ENCODE measurements around the gene GXYLT2.
"Not testable (repeated sequence)": the region's sequence is repeated elsewhere in the genome, so short reads cannot be mapped to it uniquely, and the experiment has no call there.

GXYLT2 gene

DNA sequence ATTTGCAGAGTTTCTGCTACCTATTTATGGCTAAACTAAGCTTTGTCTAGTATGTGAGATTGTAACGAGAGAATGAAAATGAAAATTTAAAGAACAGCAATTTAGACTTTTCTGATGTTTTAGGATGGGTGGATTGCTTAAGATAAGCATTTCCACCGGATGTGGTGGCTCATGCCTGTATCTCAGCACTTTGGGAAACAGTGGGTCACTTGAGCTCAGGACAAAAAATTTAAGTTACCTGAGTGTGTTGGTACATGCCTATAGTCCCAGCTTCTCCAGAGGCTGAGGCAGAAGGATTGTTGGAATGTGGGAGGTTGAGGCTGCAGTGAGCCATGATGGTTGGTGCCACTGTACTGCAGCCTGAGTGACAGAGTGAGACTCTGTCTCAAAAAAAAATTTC is 112.1 kb downstream of the GXYLT2 start:
- no peak for TF ChIP-seq CTCF (conservative IDR thresholded peaks at IDR 0.05; ENCODE audit: low read length)
- DNase-seq (ENCODE audit: low read depth) = no peak

GRCh38 chr3:73003050-73003449 is 115.2 kb downstream of the GXYLT2 start:
- DNase-seq (ENCODE audit: low read depth) = not testable (repeated sequence)

More for the DNA sequence above, 112.1 kb downstream of the GXYLT2 start:
- peak overlapping the region; percentile 2 for H3K4me3 ChIP-seq (ENCODE audit: low read length)

DNA sequence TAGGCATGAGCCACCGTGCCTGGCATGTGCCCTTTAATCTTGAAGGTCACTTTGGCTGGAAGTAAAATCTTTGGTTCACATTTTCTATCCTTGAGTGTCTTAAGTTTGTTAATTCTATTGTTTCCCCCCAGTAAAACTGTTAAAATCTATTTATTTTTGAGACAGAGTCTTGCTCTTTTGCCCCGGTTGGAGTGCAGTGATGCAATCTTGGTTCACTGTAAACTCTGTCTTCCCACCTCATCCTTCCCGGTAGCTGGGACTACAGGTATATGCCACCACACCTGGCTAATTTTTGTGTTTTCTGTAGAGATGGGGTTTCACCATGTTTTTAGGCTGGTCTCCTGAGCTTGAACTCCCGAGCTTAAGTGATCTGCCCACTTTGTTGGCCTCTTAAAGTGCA is 116.5 kb downstream of the GXYLT2 start:
- DNase-seq (ENCODE audit: low read depth) = no peak
- TF ChIP-seq CTCF (conservative IDR thresholded peaks at IDR 0.05; ENCODE audit: low read length) = no peak

More at GRCh38 chr3:73003050-73003449, 115.2 kb downstream of the GXYLT2 start:
- H3K4me3 ChIP-seq (ENCODE audit: low read length) = not testable (repeated sequence)

DNA sequence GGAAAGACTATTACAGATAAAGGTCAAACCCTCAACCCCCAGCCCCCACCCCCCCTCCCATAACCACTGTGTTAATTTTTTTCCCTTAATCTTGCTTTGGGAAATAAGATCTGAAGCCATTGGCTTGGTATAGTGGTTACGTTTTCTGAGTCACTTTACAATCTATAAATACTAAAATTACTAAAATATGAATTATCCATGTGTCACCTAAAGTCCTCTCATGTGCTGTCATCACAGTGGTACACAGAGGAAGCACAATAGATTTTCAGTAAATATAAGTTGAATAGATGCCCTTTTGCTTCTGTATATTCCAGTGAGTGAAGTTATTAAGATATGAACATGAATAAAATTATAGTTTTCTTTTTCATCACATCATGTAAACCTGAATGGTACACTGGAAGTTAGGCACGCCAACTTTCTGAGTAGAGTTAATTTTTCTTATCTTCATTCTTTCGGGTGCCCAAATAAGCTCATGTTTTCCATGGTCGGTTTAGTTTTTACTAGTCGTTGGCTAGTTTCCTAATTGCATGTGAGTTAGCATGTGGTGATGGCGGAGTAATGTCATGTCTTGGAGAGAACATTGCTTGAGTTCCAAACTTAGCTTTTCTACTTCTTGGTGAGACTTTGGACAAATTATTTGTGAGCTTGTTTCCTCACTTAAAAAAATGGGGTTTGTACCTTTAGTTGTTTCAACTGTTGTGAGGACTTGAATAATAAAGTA is 120.3 kb downstream of the GXYLT2 start:
- TF ChIP-seq CTCF (conservative IDR thresholded peaks at IDR 0.05; ENCODE audit: low read length) = no peak
- no peak for DNase-seq (ENCODE audit: low read depth)
- H3K4me3 ChIP-seq (ENCODE audit: low read length) = no peak overlapping the region

More for the DNA sequence above, 116.5 kb downstream of the GXYLT2 start:
- H3K4me3 ChIP-seq (ENCODE audit: low read length) = no peak overlapping the region

DNA sequence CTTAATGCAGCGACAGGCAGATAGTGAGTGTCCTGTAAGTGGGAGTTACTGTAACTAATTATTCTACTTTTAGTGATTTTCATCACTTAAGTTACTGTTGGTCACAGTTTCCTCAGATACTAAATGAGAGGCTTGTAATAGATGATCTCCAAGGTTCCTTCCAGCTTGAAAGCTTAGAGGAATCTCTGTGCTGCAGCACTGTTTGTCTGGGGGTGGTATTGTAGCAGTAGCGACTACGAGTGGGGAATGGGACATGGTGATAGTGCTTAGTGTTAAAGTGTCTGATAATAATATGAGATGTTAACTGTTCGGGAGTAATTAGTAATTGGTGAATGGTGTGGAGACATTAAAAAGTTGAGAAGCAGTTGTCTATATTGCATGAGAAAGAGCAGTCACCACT is 121.2 kb downstream of the GXYLT2 start:
- H3K4me3 ChIP-seq (ENCODE audit: low read length) = no peak overlapping the region
- DNase-seq (ENCODE audit: low read depth) = no peak
- TF ChIP-seq CTCF (conservative IDR thresholded peaks at IDR 0.05; ENCODE audit: low read length) = no peak

GRCh38 chr3:73009750-73010149 is 121.9 kb downstream of the GXYLT2 start:
- no peak for DNase-seq (ENCODE audit: low read depth)
- no peak for TF ChIP-seq CTCF (conservative IDR thresholded peaks at IDR 0.05; ENCODE audit: low read length)

GRCh38 chr3:73010158-73010557 is 122.3 kb downstream of the GXYLT2 start:
- no peak for DNase-seq (ENCODE audit: low read depth)
- no peak overlapping the region for H3K4me3 ChIP-seq (ENCODE audit: low read length)
- TF ChIP-seq CTCF (conservative IDR thresholded peaks at IDR 0.05; ENCODE audit: low read length) = no peak

More at GRCh38 chr3:73009750-73010149, 121.9 kb downstream of the GXYLT2 start:
- H3K4me3 ChIP-seq (ENCODE audit: low read length) = no peak overlapping the region

All from AG10803 (cell line).